ENCODE results near the gene UBE2H.

GRCh38 chr7:129898007-129898406 is 54.8 kb downstream of the UBE2H start:
- TF ChIP-seq, protein P1, sequence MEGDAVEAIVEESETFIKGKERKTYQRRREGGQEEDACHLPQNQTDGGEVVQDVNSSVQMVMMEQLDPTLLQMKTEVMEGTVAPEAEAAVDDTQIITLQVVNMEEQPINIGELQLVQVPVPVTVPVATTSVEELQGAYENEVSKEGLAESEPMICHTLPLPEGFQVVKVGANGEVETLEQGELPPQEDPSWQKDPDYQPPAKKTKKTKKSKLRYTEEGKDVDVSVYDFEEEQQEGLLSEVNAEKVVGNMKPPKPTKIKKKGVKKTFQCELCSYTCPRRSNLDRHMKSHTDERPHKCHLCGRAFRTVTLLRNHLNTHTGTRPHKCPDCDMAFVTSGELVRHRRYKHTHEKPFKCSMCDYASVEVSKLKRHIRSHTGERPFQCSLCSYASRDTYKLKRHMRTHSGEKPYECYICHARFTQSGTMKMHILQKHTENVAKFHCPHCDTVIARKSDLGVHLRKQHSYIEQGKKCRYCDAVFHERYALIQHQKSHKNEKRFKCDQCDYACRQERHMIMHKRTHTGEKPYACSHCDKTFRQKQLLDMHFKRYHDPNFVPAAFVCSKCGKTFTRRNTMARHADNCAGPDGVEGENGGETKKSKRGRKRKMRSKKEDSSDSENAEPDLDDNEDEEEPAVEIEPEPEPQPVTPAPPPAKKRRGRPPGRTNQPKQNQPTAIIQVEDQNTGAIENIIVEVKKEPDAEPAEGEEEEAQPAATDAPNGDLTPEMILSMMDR (IDR thresholded peaks at IDR 0.05 in 4 of 5, conservative IDR thresholded peaks at IDR 0.05 in 1 of 5): no peak
- no peak for TF ChIP-seq POLR2A (IDR thresholded peaks at IDR 0.05)
